Activated naive CD4-positive, alpha-beta T cell treated with Interleukin-2 at 50 U/mL for 16 hours (primary cell): ENCODE measurements around the gene ATXN1.

Experiments used
- DNase-seq: peaks from one replicate; pipeline ENCODE4 v3.0.0-alpha.2; 2020

Gene ATXN1

GRCh38 chr6:16761471-16762267, 409 bp upstream of the ATXN1 start:
- DNase-seq = peak; percentile 83

DNA sequence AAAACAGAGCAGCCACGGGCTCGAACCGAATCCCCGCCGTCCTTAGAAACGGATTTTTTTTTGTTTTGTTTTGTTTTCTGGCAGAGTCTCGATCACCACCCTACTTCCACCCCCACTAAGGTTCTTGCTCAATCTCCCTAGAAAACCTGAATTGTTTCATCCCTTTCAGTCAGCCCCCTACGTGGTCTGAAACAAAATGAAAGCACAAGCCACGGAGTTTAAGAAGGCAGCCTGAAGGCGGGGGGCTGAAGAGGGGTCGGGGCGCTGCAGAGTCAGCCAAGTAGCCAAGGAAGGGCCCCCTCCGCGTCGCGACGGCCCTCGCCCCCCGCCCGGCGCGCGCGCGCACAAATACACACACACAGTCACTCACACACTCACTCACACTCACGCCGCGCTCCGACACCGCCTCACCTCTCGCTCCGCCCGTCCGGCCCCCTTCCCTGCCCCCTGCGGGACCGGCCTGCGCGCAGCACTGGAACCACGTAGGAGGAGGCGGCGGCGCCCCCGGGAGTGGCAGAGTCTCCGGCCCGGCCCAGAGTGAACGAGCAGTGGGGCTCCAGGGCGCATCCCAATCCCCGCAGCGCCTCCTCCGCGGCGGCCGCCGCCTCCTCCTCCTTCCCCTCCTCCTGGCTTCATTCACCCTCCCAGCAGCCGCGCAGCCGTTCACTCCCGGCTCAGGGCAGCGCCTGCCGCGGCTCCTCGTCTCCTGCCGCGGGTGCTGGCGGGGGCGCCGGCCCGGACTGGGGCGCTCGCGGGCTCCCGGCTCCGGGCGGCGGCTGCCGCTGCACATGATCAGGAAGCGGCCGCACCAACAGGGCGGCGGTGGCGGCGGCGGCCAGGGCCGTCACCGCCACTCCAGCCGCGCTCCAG, 1.4 kb downstream of the ATXN1 start:
- DNase-seq = peak; percentile 80

DNA sequence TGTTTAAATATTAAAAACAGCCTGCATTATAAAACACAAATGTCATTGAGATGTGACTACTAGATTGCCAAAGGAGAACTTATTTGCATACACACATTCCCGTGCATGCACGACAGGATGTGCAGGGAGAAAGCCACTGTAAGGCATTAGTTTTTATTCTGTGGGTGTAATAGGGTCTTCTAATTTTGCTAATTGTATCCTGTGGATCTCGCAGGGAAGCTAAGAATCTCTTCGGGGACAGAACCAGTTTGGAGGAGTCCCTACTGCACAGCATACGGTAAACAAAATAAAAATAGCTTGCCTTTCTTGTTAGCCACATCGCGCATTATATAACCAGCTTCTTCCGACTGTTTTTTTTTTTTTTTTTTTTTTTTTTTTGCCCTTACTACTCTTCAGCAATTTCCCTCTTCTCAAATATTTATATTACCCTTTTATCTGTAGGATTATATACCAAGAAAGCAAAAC, 2.0 kb downstream of the ATXN1 start:
- no peak for DNase-seq

DNA sequence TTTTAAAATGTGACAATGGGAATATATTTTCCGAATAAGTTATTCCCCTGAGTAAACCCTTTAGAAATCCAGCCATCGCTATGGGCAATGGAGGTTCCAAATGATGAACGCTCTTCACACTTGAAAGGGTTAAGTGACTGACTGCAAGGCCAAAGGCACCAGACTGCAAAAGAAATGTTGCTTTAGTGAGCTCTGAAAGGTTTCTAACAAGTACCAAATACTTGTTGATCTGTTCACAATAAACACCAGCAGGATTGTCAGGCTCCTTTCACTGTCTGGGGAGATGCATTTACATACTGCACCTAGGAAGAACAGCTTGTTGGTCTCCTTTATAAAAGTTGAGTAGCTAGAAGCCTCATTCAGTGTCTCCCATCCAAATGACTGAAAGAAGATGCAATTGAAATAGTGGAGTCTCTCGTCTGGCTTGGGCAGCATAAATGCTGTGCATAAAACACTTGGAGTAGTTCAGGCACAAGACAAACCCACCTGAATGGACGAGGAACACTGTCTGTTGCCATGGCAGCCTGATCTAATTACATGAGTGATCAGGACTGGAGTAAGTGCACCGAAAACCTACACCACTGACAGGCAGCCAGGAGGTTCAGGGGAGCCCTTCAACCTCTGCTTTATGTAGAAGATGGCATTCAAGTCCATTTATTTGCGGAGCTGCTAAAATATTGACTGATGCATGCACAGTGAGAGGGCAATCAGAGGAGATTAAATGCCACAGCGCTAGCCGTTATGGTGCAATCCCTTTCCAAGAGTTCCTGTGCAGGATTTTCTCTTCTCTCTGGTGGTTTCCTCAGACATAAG, 2.9 kb downstream of the ATXN1 start:
- no peak for DNase-seq

DNA sequence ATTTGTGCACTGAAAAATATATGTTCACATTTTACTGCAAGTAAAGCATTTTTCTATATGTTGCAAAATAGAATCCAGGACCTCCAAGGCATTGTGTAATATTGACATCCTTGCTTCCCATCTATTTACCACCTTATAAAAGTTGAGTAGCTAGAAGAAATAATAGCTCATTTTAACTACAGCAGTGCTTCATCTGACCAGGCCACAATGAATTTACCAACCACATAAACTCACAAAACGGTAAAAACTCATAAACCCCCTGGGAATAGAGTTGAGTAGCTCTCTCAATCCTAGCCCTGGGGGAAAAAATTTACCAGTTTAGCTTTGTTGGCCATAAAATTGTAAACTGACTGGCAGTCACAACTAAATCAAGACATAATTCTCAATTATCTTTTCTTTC, 3.9 kb downstream of the ATXN1 start:
- no peak for DNase-seq

GRCh38 chr6:16756660-16757255, 4.5 kb downstream of the ATXN1 start:
- no peak for DNase-seq

- no peak for DNase-seq
Observed at GRCh38 chr6:16755544-16755943, 5.7 kb downstream of the ATXN1 start.

DNA sequence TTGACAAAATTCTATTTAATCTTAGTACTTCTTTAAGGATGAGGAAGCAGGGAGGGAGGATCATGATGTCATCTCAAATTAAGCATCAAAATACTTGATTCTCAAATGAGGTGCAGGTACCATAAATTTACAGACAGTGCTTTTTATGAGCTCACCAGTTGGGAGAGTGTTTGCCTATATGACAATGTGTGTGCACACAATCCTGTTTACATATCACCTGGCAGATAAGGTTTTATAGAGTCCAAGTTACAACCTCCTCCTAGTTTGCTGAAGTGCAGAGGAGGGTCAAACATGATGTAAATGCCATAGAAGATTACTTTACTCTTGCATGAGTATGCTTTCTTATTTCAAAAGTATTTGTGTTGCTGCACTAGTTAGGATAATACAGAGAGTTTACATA, 6.4 kb downstream of the ATXN1 start:
- DNase-seq = no peak

DNA sequence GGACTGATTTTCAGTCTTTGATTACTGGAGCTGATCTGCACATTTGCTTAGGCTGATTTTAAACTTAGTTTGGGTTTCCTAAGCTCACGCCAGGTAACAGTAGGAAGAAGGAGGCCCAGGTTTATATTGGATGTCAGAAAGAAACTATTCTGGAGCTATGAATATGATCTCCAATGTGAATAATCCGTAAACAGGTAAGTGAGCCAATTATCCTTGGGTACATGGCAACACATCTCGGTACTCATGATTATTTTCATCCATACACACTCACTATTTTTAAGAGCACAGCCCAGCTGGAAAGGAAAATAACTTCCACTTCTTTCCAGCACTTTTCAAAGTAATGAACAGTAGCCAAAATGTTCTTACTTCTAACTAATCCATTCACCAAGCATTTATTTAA, 7.0 kb downstream of the ATXN1 start:
- no peak for DNase-seq

- no peak for DNase-seq
Observed at GRCh38 chr6:16753341-16753740, 7.9 kb downstream of the ATXN1 start.

GRCh38 chr6:16752206-16752866, 8.9 kb downstream of the ATXN1 start:
- no peak for DNase-seq

DNA sequence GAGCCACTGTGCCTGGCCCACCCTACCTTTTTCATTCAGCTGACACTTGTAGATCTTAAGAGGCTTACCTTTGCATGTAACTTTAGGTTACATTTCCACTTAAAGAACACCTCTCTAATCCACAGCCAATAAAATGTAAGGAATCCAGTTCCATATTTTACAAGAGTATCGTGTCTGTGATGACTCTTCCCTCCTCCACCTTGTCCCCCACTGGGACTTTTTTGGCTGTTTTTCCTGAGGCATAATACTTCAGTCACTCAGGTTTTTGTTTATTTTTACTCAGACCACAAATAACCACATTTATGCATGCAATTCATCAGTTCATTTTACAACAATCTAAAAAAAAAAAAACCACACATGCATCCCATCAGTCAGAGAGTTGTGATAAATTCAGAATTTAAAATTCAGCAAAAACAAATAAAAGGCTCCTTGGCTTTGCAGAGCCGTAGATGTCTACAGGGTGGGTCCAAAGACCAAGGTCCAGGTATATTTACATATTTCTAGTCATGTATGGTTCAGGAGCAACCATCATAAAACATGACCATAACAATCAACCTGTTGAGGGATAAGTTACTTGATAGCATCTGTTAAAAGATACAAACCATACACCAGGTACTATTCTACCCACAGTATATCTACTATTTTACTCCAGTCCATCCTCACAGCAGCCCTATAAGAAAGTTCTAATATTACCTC, 9.9 kb downstream of the ATXN1 start:
- DNase-seq = no peak

DNA sequence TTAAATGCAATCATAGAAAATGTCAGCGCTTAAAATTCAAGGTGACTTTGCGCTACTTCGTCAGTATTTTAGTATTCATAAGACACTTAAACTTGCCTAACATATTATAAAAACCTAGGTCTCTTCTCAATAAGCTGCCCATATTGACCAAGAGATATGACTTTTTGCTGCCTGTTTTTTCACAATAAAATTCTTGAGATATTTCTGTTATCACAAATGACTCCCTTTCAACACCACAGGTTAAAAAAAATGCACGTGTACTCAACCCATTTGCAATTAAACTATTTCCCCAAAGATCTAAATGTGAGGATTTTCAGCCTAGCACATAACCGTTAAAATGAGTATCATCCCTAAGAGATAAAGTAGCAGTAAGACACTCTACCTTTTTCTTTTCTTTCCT, 10.7 kb downstream of the ATXN1 start:
- DNase-seq = no peak

- DNase-seq = no peak
Observed at GRCh38 chr6:16749516-16750485, 11.5 kb downstream of the ATXN1 start.

- no peak for DNase-seq
Observed at GRCh38 chr6:16748025-16748319, 13.3 kb downstream of the ATXN1 start.

DNA sequence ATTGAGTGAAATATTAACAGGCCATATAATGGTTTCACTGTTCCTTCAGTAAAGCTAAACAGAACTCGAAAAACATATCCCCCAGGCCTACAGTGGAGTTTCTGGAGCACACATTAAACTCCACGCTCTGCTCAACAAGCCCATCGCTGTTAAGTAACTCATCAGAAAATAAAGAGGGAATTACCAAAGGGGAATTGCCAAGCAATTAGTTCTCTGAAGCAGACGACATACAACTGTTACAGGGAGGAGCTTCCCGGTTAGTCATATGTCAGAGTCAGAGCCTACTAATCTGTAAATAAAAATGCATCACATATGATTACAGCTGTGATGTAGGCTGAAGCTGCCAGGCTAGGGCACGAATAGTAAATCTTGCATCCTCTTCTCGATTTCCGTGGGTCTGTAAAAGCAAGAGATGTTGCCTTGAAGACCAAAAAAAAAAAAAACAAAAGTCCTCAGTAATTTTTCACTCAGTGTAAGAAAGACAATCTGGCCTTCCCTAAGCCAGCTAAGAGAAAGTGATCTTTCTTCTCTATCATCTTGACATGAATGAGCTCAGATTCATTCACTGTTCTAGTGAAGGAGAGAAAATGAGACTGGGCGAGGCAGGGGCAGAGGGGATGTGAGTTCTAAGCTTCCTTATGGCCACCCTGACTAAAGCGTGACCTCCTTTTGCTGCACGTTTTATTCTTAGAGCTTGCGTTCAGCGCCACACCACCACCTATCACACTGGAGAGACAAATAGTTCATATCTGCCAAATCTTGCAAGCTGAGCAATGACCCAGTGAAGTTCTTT, 13.8 kb downstream of the ATXN1 start:
- no peak for DNase-seq

DNA sequence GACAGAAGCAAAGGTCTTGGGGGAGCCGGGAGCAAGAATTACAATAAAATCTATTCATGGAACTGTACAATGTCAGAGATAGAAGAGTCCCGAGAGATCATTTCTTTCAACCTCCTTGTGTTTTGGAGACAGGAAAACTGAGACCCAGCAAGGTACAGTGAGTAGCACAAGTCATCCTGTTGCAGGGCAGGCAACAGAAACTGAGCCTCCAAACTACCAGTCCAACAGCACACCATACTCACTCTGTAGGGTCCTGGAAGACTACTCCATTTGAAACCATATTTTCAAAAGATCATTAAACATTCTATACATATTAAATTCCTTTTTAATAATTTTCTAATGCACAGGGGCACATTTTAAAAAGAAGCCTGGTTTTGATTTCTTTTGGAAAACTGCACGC, 14.4 kb downstream of the ATXN1 start:
- DNase-seq = no peak

GRCh38 chr6:16746401-16746800, 14.9 kb downstream of the ATXN1 start:
- no peak for DNase-seq

DNA sequence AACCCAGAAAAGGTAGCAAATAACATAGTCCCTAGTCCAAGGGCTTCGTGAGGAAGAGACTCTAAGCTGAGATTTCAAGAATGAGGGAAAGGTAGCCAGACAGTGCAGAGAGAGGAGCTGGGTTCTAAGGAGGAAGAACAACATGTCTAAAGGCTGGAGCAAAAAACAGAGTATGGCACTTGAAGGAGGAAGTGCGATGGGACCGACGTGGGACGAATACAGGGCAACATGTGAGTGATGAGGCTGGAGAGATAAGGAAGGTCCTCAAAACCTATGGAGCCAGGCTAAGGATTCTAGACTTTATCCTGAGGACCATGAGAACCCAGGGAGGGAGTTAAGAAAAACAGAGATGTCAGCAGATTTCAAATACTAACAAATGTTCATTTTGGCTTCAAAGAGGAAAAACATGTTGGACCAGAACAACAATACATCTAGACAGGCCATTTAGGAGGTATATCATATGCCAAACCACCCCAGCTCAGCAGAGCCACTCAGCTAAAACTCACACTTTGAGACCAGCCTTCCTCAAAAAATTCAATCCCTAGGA, 17.5 kb downstream of the ATXN1 start:
- DNase-seq = no peak
